GM10847 (cell line): ENCODE measurements around the gene METTL22.
A peak's percentile ranks its signal among the peaks of the same experiment; 100 is the strongest.

Experiments used
- POLR2A ChIP-seq: IDR thresholded peaks from 2 replicates; pipeline ENCODE4 v1.6.1; 2011; ENCODE audit not compliant: insufficient read length; ENCODE audit errors: extremely low read depth

METTL22 gene

GRCh38 chr16:8667492-8667891 is 46.0 kb downstream of the METTL22 start:
- TF ChIP-seq POLR2A = no peak

- TF ChIP-seq POLR2A = no peak
These were observed 46.6 kb downstream of the METTL22 start for GRCh38 chr16:8668113-8668512.

- TF ChIP-seq POLR2A = no peak
These were observed 48.0 kb downstream of the METTL22 start for GRCh38 chr16:8669481-8669880.

- no peak for TF ChIP-seq POLR2A
These were observed 48.6 kb downstream of the METTL22 start for GRCh38 chr16:8670014-8670560.

GRCh38 chr16:8673611-8674412 is 52.3 kb downstream of the METTL22 start:
- TF ChIP-seq POLR2A = no peak

GRCh38 chr16:8674413-8675022 is 53.0 kb downstream of the METTL22 start, which contains the start of gene ABAT:
Gene ABAT (plus strand): TSS chr16:8674617. CDS start chr16:8735740, 61,123 bp downstream.
- TF ChIP-seq POLR2A = peak; percentile 27

GRCh38 chr16:8675183-8676159 is 54.0 kb downstream of the METTL22 start:
- no peak for TF ChIP-seq POLR2A

GRCh38 chr16:8676160-8676547 is 54.7 kb downstream of the METTL22 start:
- no peak for TF ChIP-seq POLR2A

- no peak for TF ChIP-seq POLR2A
These were observed 55.4 kb downstream of the METTL22 start for GRCh38 chr16:8676737-8677375.

- no peak for TF ChIP-seq POLR2A
These were observed 56.0 kb downstream of the METTL22 start for GRCh38 chr16:8677481-8677880.

- TF ChIP-seq POLR2A = no peak
These were observed 56.8 kb downstream of the METTL22 start for GRCh38 chr16:8678068-8678927.

- TF ChIP-seq POLR2A = no peak
These were observed 57.7 kb downstream of the METTL22 start for GRCh38 chr16:8679151-8679550.

- TF ChIP-seq POLR2A = no peak
These were observed 61.2 kb downstream of the METTL22 start for GRCh38 chr16:8682551-8683259.
